Femur (tissue), 1 donor: Measurements from ENCODE around the gene GCNT4.
"Not testable (repeated sequence)": the region's sequence is repeated elsewhere in the genome, so short reads cannot be mapped to it uniquely, and the experiment has no call there.

ENCODE experiments used
- DNase-seq: peaks from one replicate; pipeline ENCODE4 v3.0.0-alpha.2; 2017

The GCNT4 gene, protein sequence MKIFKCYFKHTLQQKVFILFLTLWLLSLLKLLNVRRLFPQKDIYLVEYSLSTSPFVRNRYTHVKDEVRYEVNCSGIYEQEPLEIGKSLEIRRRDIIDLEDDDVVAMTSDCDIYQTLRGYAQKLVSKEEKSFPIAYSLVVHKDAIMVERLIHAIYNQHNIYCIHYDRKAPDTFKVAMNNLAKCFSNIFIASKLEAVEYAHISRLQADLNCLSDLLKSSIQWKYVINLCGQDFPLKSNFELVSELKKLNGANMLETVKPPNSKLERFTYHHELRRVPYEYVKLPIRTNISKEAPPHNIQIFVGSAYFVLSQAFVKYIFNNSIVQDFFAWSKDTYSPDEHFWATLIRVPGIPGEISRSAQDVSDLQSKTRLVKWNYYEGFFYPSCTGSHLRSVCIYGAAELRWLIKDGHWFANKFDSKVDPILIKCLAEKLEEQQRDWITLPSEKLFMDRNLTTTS

DNA sequence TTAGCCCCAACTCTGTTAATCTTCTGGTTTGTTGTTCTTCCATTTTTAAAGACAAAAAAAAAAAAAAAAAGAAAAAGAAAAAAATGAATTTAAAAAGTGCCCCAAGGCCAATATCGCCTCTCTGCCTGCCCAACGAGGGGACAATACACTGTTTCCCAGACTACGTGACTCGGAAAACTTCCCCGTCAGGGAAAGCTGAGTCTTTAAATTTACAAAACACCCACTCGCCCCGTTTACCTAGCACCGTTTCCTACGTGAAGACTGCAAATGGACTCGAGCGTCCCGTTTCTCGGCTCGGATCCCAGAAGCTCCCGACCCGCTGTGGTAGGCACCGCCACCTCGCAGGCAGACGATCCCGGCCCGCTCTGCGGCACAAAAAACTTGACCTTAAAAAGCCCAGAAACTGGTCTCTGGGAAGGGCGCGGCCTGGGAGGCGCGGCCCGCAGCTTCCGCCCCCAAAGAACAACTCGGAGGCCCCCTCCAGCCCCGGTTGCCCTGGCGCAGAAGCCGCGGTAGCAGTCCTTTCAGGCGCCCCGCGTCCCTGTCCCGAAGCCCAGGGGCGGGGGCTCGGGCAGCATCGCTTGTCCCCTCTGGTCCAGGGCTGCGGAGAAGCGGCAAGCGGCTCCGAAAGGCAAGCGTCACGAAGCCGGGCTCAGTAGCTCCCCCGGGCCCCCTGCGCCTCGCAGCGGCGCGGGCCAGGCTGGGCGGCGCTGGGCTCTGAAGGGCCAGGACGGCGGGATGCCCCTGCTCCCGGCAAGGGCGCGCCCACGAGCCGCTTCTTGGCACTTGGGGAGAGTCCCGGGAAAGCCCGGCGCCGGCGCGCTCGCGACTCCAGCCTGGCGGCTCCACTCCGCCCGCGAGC is at the start of gene GCNT4:
Gene GCNT4 (minus strand): TSS at position 367 of the 862 bp plus-strand sequence. CDS start 22,521 bp downstream, outside the sequence.
- DNase-seq = peak; percentile 53

DNA sequence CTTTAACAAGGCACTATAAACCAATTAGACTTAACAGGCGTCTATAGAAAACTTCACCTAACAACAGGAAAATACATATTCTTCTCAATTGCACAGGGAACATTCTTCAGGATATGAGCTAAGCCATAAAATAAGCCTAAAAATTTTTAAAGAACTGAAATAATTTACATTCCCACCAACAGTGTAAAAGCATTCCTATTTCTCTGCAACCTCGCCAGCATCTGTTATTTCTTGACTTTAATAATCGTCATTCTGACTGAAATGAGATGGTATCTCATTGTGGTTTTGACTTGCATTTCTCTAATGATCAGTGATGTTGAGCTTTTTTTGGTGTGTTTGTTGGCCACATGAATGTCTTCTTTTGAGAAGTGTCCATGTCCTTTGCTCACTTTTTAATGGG is 43.6 kb upstream of the GCNT4 start:
- not testable (repeated sequence) for DNase-seq

DNA sequence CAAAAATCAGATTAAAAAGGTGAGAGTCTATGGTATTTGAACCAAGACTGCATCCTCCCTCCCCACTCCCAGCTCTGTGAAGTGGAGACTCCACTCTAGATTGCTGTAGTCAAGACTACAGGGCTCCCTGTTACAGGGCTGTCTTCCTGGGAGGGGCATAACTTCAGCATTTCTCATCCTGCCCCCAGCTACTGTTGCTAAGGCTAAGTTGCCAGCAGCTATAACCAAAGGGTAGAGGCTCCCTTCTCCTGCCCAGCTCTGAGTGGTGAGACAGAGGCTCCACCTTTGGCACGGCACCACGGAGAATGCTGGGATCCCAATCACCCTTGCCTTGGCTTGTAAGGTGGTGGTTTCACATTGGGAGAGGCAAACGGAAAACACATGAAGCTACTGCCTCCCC is 39.2 kb upstream of the GCNT4 start:
- no peak for DNase-seq

DNA sequence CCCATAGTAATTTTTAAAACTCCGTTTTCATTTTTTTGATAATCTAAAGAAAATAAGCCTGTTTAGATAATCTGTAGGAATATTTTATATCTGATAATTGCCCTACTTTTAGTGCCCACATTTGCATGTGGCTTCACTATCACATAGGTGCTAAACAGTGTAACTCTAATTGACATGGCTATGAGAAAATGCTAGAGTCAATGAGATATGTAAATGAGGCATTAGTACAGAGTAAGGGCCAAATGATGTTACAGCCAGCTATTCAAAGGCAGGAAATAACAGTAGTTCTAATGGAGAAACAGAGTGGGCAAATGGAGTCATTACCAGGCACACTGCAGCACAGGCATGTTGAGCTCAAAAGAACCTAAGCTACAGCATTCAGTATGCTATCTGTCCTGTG is 37.3 kb upstream of the GCNT4 start:
- DNase-seq = no peak

DNA sequence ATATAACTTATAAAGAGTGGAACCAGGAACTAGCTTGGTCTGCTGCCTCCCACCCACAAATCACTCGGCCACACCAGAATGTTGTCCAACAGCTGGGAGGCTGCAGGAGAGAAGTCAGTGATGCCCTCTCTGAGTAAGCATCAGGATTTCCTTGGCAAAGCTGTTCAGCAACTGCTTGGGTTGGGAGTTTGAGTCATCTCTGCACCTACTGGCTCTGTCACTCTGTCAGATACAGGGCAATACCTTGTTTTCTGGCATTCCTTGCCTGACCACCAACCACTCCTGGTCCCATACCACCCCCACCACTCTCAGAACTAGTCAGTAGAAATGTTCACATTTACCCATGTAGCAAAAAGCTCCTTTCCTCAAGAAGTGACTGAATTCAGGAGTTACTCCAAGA is 36.8 kb upstream of the GCNT4 start:
- no peak for DNase-seq

DNA sequence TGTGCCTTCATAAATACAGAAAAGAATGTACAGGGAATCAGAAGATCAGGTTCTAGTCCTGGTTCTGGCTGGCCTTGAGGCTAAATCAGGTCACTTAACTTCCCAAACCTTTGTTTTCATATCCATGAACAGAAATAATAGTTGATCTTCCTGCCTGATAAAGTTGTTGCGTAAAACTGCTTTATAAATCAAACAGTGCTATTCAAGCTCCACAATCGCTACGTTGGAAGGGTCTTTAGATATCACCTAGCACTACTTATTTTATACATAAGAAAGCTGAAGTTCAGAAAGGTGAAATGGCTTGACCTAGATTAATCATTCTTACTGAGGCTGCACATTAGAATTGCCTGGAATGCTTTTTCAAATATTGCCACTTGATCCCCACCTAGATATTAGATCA is 36.3 kb upstream of the GCNT4 start:
- no peak for DNase-seq

DNA sequence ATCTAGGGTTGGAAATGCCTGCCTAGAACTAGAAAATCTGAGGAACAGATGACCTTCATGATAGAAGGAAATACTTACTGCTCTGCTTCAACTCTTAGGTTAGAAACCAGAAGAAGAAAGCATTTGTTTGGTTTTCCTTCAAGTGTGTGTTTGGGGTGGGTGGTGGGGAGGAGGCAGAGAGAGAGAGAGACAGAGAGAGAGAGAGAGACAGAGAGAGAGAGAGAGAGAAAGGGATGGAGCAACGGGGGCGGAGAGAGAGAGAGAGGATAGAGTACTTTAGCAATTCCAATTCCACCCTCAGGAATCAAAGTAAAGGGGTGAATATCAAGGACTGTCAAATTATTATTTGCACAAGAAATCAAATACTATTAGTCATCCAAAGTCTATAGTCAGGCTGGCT is 29.2 kb upstream of the GCNT4 start:
- no peak for DNase-seq

DNA sequence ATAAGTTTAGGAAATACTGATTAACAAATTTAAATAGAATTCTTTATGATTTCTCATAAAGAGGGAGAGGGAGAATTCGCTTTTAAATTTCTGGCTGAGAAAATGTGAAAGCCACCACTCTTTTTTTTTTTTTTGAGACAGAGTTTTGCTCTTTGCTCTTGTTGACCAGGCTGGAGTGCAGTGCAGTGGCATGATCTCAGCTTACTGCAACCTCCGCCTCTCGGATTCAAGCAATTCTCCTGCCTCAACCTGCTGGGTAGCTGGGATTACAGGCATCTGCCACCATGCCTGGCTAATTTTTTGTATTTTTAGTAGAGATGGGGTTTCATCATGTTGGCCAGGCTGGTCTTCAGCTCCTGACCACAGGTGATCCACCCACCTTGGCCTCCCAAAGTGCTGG is 27.0 kb upstream of the GCNT4 start:
- DNase-seq = not testable (repeated sequence)

DNA sequence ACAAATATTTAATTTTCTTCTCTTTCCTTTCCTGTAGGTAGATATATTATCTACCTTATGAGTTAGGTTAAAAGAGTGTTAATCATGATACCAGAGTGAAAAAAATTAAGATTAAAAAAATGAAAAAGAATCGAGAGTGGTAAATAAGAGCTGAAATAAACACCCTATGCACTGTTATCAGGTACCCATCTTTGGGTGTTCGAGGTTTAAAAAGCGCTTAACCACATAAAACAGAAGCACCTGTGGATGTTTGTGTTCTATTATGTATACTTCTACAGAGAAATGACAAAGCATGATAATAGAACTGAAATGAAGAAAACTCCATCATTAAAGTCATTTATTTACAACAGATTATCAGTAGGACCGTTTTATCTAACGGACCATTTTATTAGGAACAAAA is 25.7 kb upstream of the GCNT4 start:
- DNase-seq = no peak

DNA sequence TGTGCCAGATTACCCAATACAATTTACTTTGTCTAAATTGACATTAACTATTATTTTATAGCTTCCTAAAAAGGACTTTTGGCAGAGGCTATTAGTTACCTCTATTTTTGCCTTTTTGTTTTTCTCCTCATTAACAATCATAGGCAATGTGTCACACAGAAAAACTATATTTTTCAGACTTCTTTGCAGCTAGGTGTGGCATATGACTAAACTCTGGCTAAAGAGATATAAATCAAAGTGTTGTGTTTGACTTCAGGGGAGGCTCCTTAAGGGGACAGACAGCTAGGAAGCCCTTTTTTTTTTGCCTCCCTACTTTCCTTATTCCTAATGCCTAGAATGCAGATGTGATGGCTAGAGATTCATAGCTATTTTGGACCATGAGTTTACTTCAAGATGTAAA is 19.7 kb upstream of the GCNT4 start:
- DNase-seq = no peak

DNA sequence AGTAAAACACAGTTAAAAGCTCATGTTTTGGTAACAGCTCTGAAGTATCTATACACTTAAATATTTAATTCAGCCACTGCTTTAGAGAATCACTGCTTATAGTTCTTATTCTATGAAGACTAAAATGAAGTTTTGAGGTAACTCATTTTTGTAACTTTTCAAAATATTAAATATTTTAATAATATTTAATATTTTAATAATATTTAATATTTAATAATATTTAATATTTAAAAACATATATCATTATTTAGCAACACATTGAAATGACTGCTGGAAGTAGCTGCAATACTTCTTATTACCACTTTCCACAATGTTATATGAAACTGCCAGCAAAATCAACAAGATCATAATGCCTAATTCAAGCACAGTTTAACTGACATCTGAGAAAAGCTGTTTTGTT is 18.7 kb upstream of the GCNT4 start:
- no peak for DNase-seq

DNA sequence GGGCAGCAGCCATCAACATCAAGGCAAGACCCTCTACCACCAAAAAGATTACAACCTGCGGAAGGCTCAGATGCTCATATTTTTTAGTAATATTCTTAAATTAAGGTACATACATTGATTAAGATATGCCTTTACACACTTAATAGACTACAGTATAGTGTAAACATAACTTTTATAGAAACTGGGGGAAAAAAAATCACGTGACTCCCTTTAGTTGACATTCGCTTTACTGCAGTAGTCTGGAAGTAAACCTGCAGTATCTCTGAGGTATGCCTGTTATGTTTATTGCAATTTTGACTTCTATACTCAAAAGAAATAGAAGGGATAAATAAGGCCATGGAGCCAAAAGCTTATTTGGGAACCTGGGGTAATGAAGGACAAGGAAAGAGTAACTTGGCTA is 15.1 kb upstream of the GCNT4 start:
- no peak for DNase-seq

DNA sequence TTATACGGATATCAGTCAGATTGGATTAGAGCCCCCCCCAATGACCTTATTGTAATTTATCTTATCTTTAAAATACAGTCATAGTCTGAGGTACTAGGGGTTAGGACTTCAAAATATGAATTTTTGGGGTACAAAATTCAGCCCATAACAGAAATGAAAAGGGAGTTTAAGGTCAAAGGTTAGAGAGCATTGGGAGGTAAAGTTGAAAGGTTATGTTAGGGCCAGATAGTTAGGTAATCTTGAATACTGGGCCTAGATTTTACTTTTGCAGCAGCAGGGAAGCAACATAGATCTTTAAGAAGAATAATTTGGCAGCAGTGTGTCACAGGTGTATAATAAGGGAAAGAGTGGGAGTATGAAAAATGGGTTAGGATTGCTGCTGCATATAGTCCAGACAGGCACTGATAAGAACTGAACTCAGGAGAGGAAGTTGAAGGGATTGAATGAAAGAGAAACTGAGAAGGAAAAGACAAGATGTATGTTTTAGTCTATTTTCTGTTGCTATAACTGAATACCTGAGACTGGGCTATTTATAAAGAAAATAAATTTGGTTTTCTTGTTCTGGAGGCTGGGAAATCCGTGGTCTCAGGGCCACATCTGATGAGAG is 10.7 kb upstream of the GCNT4 start:
- DNase-seq = no peak

DNA sequence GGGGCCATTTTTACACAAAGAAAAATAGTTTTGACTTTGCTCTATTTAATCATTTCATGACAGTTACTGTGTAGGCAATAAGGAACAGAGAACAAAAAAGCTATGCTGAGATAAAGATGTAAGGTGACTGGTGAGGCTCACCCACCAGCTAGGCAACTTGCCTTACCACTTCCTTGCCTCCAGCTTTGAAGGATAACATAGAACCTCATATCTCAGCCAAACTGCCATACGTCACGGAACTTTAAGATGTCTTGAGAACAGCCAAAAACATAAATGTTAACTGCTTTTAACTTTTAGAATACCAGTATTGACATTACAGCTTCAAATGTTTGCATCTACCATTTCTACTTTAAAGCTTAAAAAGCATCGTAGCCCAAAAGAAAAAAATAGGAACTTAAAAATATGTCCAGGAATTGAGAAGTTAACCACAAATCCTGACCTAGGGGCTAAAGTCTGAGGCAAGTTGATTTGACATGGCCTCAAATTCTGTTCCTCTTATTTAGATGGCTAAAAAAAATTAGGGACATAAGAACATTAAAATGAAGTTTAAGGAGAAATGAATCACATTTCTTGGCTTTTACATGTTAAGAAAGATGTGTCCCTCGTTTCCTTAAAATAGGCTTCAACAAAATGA is 7.7 kb upstream of the GCNT4 start:
- no peak for DNase-seq

DNA sequence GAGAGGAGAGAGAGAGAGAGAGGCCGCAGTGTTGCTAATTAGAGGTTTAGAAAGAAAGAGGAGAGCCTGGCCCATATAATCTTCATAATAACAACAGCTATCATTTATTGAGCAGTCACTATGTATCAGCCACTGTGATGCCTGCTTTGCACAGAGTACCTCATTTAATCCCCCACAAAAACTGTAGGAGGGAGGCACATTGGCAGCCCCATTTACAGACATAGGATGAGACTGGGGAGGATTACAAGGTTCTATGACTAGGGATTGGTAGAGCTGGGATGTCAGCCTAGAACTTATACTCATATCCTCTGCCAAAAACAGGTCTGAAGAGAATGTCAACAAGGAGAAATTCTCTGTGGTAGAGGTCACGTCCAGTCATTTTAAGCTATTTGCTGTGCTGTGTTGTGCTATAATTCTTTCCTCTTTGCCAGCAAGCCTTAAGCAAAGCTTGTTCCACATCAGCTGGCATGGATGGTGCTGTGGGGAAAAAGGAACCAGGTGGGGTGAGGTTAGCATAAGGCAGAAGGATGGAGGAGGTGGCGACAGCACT is 6.7 kb upstream of the GCNT4 start:
- DNase-seq = no peak

DNA sequence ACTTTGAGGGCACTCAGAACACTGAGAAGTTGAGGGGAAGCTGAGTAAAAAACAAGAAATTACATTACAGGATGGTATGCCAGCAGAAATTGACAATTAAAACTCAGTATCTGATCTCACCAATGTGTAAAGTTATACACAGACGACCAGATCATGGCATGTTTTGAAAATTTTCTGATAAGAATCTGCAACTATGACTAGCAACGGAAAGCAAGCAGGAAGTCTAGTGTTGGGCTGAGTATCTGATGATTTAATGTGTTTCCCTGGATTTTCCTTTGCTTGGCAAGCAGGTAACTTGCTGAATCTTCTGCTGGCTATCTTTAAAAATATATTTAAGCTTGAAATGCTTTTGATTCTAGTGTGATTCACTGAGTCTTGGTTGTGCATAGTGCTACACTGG is 5.2 kb upstream of the GCNT4 start:
- no peak for DNase-seq

DNA sequence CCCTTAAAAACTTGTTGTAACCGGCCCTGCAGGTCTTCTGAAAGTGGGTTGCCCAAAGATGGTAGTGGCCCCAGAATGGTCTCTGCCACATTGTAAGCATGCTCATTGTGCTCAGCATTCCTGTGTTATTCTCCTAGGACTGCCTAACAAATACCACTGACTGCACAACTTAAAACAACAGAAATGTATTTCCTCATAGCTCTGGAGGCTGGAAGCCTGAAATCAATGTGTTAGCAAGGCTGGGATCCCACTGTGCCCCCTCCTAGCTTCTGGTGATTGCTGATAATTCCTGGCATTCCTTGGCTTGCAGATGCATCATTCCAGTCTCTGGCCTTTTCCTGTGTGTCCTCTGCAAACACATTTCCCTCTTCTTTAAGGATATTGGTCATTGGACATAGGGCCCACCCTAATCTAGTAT is 3.4 kb upstream of the GCNT4 start:
- DNase-seq = no peak

DNA sequence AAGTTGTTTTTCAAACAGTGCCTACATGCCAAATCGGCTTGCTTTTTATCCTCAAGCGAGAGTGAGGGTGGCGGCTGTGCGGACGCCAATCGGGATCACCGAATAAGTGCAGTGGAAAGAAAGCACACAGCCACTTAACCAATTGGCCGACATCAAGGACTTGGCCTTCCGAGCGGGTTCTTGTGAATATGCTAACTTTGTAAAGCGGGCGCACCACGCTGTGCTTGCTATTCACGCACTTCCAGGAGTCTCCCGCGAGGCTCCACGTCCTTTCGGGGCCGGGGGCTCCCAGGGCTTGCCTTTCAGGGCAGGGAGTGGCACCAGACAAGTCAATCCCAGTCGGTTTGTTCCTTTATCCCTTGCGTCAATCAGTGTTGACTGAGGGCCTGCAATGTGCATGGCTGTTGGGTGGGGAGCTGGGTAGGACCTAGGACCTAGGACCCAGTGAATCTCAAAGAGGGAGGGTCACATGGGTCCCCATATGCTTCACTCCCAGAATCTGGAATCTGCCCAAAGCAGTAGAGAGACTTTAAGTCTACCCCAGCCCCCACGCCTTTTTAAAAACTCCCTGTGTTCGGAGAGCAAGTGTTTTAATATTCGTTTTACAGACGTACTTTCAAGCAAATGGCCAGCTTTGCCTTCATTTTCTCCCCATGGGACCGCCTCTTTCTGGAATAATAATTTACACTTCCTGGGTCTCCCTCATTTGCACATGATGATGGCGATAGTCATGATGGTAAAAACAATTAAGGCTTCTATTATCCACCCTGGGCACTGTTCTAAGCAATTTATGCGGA is 2.0 kb upstream of the GCNT4 start:
- peak; percentile 51 for DNase-seq

DNA sequence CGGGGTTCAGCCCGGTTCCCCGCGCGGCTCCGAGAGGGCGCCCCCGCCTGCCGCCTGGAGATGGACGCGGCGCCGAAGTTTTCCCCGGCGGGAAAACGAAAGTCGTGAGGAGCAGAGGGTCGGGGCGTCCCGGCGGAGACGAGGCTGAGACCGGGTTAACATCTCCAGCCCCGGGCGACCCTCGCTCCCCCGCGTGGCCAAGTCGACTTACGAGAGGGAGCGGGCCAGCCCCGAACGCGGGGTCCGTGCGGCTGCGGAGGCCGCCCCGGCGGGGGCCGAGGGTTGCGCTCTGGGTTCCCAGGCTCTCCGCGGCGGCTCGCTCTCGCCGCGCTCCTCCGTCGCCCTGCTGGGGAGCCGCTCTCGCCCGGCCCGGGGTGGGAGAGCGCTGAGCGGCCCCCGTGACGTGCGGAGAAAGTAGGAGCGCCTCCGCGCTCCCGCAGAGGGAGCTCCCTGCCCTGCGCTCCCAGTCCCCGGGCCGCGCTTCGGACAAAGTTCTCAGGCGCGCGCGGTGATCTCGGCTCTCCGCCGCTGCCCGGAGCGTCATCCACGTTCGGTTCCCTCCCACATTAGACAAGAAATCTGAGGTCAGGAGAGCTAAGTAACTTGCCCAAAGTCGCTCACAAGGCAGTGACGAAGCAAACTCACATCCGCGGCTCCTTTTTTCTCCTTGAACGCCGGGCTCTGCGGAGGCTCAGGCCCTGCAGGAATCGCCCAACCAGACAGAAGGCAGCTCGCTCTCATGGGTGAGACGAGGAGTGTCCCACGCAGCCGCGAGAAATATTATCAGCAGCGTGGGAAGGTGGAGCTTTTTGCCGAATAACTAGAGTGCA is 1.2 kb upstream of the GCNT4 start:
- DNase-seq = peak; percentile 65

DNA sequence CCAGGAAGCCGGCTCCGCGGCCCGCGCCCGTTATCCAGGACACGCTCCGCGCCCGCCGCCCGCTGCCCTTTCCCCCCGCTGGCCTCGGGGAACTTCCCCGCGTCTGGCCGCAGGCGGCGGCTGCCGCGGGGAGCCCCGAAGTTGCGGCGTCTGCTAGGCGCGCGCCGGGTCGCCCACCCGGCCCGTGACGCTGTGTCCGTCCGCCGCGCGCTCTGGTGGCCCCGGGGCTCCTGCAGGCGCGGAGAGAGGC is 621 bp upstream of the GCNT4 start:
- DNase-seq = no peak

DNA sequence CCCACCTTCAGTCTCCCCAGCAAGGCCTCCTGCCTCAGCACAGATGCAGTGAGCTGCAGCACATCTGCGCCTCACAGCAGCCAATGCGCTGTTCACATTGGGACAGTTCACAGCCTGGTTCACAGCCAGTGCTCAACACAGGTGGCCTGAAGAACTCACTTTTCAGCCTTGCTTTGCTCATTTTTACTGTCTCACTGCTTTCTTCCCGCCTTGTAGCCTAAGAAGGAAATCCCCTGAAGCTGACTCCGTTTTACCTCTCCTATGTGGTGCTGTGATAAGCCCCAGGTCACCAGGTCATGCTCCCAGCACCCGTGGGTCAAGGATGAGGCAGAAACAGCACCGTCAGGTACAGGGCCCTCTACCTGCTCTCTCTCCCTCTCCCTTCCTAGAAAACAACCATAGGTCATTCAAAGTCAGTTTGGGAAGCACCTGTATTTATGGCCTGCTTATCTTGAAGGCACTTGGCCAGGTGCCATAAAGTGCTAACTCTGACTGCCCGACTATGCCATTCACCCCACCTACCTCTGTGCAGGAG is 1.1 kb downstream of the GCNT4 start:
- no peak for DNase-seq
